ENCODE measurements around the gene ABCF2.

DNA sequence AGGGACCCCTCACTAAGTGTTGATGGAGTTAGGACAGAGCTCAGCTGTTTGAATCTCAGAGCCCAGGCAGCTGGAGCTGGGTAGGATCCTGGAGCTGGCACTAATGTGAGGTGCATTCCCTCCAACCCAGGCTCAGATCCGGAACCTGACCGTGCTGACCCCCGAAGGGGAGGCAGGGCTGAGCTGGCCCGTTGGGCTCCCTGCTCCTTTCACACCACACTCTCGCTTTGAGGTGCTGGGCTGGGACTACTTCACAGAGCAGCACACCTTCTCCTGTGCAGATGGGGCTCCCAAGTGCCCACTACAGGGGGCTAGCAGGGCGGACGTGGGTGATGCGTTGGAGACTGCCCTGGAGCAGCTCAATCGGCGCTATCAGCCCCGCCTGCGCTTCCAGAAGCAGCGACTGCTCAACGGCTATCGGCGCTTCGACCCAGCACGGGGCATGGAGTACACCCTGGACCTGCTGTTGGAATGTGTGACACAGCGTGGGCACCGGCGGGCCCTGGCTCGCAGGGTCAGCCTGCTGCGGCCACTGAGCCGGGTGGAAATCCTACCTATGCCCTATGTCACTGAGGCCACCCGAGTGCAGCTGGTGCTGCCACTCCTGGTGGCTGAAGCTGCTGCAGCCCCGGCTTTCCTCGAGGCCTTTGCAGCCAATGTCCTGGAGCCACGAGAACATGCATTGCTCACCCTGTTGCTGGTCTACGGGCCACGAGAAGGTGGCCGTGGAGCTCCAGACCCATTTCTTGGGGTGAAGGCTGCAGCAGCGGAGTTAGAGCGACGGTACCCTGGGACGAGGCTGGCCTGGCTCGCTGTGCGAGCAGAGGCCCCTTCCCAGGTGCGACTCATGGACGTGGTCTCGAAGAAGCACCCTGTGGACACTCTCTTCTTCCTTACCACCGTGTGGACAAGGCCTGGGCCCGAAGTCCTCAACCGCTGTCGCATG lies 10.5 kb upstream of the ABCF2 start:
- no peak for TF ChIP-seq POLR2A (IDR thresholded peaks at IDR 0.05)
- TF ChIP-seq, protein P1, sequence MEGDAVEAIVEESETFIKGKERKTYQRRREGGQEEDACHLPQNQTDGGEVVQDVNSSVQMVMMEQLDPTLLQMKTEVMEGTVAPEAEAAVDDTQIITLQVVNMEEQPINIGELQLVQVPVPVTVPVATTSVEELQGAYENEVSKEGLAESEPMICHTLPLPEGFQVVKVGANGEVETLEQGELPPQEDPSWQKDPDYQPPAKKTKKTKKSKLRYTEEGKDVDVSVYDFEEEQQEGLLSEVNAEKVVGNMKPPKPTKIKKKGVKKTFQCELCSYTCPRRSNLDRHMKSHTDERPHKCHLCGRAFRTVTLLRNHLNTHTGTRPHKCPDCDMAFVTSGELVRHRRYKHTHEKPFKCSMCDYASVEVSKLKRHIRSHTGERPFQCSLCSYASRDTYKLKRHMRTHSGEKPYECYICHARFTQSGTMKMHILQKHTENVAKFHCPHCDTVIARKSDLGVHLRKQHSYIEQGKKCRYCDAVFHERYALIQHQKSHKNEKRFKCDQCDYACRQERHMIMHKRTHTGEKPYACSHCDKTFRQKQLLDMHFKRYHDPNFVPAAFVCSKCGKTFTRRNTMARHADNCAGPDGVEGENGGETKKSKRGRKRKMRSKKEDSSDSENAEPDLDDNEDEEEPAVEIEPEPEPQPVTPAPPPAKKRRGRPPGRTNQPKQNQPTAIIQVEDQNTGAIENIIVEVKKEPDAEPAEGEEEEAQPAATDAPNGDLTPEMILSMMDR (IDR thresholded peaks at IDR 0.05): no peak
